ENCODE results near the gene AGL.
"Not testable (repeated sequence)": the region's sequence is repeated elsewhere in the genome, so short reads cannot be mapped to it uniquely, and the experiment has no call there.

GRCh38 chr1:99959189-99959705, 109.1 kb downstream of the AGL start:
- TF ChIP-seq EZH2 (IDR thresholded peaks at IDR 0.05; ENCODE audit: borderline replicate concordance); CTCF (IDR thresholded peaks at IDR 0.05; ENCODE audit: poor library complexity): not testable (repeated sequence)
